Mucosa of stomach (tissue), 1 donor: ENCODE measurements around the gene NMNAT2.
"Not testable (repeated sequence)": the region's sequence is repeated elsewhere in the genome, so short reads cannot be mapped to it uniquely, and the experiment has no call there.

Experiments
- H3K27me3 ChIP-seq: one replicate; pipeline ENCODE4 v1.7.0; 2013; ENCODE audit warnings: mild to moderate bottlenecking, low read length; ENCODE audit not compliant: control insufficient read depth, insufficient read depth
- H3K36me3 ChIP-seq: one replicate; pipeline ENCODE4 v1.7.0; 2013; ENCODE audit warnings: low read length; ENCODE audit not compliant: control insufficient read depth, insufficient read depth
- H3K4me1 ChIP-seq: one replicate; pipeline ENCODE4 v1.7.0; 2013; ENCODE audit warnings: mild to moderate bottlenecking, low read length; ENCODE audit not compliant: control insufficient read depth, insufficient read depth
- H3K4me3 ChIP-seq: one replicate; pipeline ENCODE4 v1.7.0; 2013; ENCODE audit warnings: low read length
- H3K9ac ChIP-seq: one replicate; pipeline ENCODE4 v1.7.0; 2013; ENCODE audit warnings: mild to moderate bottlenecking, low read length, moderate library complexity
- H3K9me3 ChIP-seq: one replicate; pipeline ENCODE4 v1.7.0; 2013; ENCODE audit warnings: mild to moderate bottlenecking, low read length, moderate library complexity; ENCODE audit not compliant: control insufficient read depth
- donor health status: Pancreatic carcinoma.

Gene NMNAT2

GRCh38 chr1:183416850-183417771 lies 1.1 kb downstream of the NMNAT2 start:
- no peak overlapping the region for H3K9ac ChIP-seq

GRCh38 chr1:183414365-183414764 lies 3.8 kb downstream of the NMNAT2 start:
- no peak overlapping the region for H3K9ac ChIP-seq
- H3K36me3 ChIP-seq = no peaks in the 10 kb centered on the region
- peaks cover 35% of the 10 kb centered on the region for H3K27me3 ChIP-seq
- peaks cover 15% of the 10 kb centered on the region for H3K4me1 ChIP-seq
- no peaks in the 10 kb centered on the region for H3K9me3 ChIP-seq
- H3K4me3 ChIP-seq = no peak overlapping the region

More at GRCh38 chr1:183416850-183417771, 1.1 kb downstream of the NMNAT2 start:
- H3K36me3 ChIP-seq = no peaks in the 10 kb centered on the region
- H3K4me1 ChIP-seq = peaks cover 15% of the 10 kb centered on the region
- no peaks in the 10 kb centered on the region for H3K9me3 ChIP-seq
- H3K4me3 ChIP-seq = no peak overlapping the region
- peaks cover 41% of the 10 kb centered on the region for H3K27me3 ChIP-seq

- H3K4me3 ChIP-seq = no peak overlapping the region
- no peaks in the 10 kb centered on the region for H3K36me3 ChIP-seq
- peaks cover 3% of the 10 kb centered on the region for H3K27me3 ChIP-seq
- no peaks in the 10 kb centered on the region for H3K4me1 ChIP-seq
- H3K9ac ChIP-seq = no peak overlapping the region
- H3K9me3 ChIP-seq = no peaks in the 10 kb centered on the region
These were observed 7.1 kb downstream of the NMNAT2 start for GRCh38 chr1:183411091-183411490.

- no peaks in the 10 kb centered on the region for H3K36me3 ChIP-seq
- no peaks in the 10 kb centered on the region for H3K27me3 ChIP-seq
- no peak overlapping the region for H3K4me3 ChIP-seq
- H3K4me1 ChIP-seq = no peaks in the 10 kb centered on the region
- H3K9me3 ChIP-seq = no peaks in the 10 kb centered on the region
- H3K9ac ChIP-seq = no peak overlapping the region
These were observed 10.2 kb downstream of the NMNAT2 start for GRCh38 chr1:183407961-183408360.

GRCh38 chr1:183407474-183407873 lies 10.7 kb downstream of the NMNAT2 start:
- H3K9ac ChIP-seq = no peak overlapping the region
- no peaks in the 10 kb centered on the region for H3K36me3 ChIP-seq
- H3K9me3 ChIP-seq = no peaks in the 10 kb centered on the region
- H3K4me3 ChIP-seq = no peak overlapping the region
- no peaks in the 10 kb centered on the region for H3K27me3 ChIP-seq
- H3K4me1 ChIP-seq = no peaks in the 10 kb centered on the region

- Histone ChIP-seq H3K9ac (no peak overlapping the region), H3K27me3 (no peaks in the 10 kb centered on the region), H3K9me3 (no peaks in the 10 kb centered on the region), H3K36me3 (no peaks in the 10 kb centered on the region), H3K4me1 (no peaks in the 10 kb centered on the region), H3K4me3 (no peak overlapping the region)
These were observed 13.7 kb downstream of the NMNAT2 start for GRCh38 chr1:183404476-183404875.

GRCh38 chr1:183403498-183403897 lies 14.7 kb downstream of the NMNAT2 start:
- no peaks in the 10 kb centered on the region for H3K4me1 ChIP-seq
- no peak overlapping the region for H3K9ac ChIP-seq
- no peaks in the 10 kb centered on the region for H3K36me3 ChIP-seq
- H3K27me3 ChIP-seq = no peaks in the 10 kb centered on the region
- no peak overlapping the region for H3K4me3 ChIP-seq
- no peaks in the 10 kb centered on the region for H3K9me3 ChIP-seq

GRCh38 chr1:183401565-183401964 lies 16.6 kb downstream of the NMNAT2 start:
- not testable (repeated sequence) for H3K36me3 ChIP-seq, H3K9ac ChIP-seq, H3K4me3 ChIP-seq, H3K27me3 ChIP-seq, H3K9me3 ChIP-seq, H3K4me1 ChIP-seq

GRCh38 chr1:183394435-183394834 lies 23.7 kb downstream of the NMNAT2 start:
- Histone ChIP-seq H3K36me3 (no peaks in the 10 kb centered on the region), H3K4me3 (no peak overlapping the region), H3K4me1 (no peaks in the 10 kb centered on the region), H3K9me3 (no peaks in the 10 kb centered on the region), H3K27me3 (peaks cover 8% of the 10 kb centered on the region), H3K9ac (no peak overlapping the region)

- no peak overlapping the region for H3K4me3 ChIP-seq
- H3K9me3 ChIP-seq = no peaks in the 10 kb centered on the region
- peaks cover 8% of the 10 kb centered on the region for H3K27me3 ChIP-seq
- H3K4me1 ChIP-seq = no peaks in the 10 kb centered on the region
- H3K9ac ChIP-seq = no peak overlapping the region
- no peaks in the 10 kb centered on the region for H3K36me3 ChIP-seq
These were observed 26.3 kb downstream of the NMNAT2 start for GRCh38 chr1:183391863-183392262.

- Histone ChIP-seq H3K9ac (no peak overlapping the region), H3K36me3 (no peaks in the 10 kb centered on the region), H3K4me1 (no peaks in the 10 kb centered on the region)
These were observed 27.6 kb downstream of the NMNAT2 start for GRCh38 chr1:183390561-183390960.

GRCh38 chr1:183388735-183389134 lies 29.4 kb downstream of the NMNAT2 start:
- no peak overlapping the region for H3K4me3 ChIP-seq
- H3K4me1 ChIP-seq = no peaks in the 10 kb centered on the region
- H3K9me3 ChIP-seq = no peaks in the 10 kb centered on the region
- H3K9ac ChIP-seq = no peak overlapping the region
- H3K27me3 ChIP-seq = no peaks in the 10 kb centered on the region
- H3K36me3 ChIP-seq = no peaks in the 10 kb centered on the region

More at GRCh38 chr1:183390561-183390960, 27.6 kb downstream of the NMNAT2 start:
- Histone ChIP-seq H3K9me3 (no peaks in the 10 kb centered on the region), H3K4me3 (no peak overlapping the region), H3K27me3 (peaks cover 8% of the 10 kb centered on the region)
